ENCODE data around the gene IFITM2.
"Not testable (repeated sequence)": the region's sequence is repeated elsewhere in the genome, so short reads cannot be mapped to it uniquely, and the experiment has no call there.

- TF ChIP-seq CTCF, POLR2A (IDR thresholded peaks at IDR 0.05): not testable (repeated sequence)
Observed at GRCh38 chr11:349270-349954, 41.8 kb downstream of the IFITM2 start.

Measured in right lobe of liver (tissue), 4 donors.